Astrocyte of the spinal cord (primary cell): ENCODE measurements around the gene MYL6B.
"Not testable (repeated sequence)": the region's sequence is repeated elsewhere in the genome, so short reads cannot be mapped to it uniquely, and the experiment has no call there.

Experiments
- DNase-seq: peaks from one replicate; pipeline ENCODE4 v3.0.0; 2011; ENCODE audit warnings: low read depth, low spot score
- H3K4me3 ChIP-seq: 2 replicates; pipeline ENCODE4 v1.5.1; 2011; ENCODE audit warnings: low read depth, mild to moderate bottlenecking, low read length, moderate library complexity
- in situ Hi-C: cut with HindIII; loops from 2 replicates; pipeline ENCODE4 v1.10.0; 2017; ENCODE audit warnings: low sequenced_read_pairs
- TF ChIP-seq, protein P1 (sequence below): IDR thresholded peaks from 2 replicates; pipeline ENCODE4 v1.5.1; 2012; ENCODE audit warnings: low read depth, mild to moderate bottlenecking, low read length, inconsistent platforms

Gene MYL6B

DNA sequence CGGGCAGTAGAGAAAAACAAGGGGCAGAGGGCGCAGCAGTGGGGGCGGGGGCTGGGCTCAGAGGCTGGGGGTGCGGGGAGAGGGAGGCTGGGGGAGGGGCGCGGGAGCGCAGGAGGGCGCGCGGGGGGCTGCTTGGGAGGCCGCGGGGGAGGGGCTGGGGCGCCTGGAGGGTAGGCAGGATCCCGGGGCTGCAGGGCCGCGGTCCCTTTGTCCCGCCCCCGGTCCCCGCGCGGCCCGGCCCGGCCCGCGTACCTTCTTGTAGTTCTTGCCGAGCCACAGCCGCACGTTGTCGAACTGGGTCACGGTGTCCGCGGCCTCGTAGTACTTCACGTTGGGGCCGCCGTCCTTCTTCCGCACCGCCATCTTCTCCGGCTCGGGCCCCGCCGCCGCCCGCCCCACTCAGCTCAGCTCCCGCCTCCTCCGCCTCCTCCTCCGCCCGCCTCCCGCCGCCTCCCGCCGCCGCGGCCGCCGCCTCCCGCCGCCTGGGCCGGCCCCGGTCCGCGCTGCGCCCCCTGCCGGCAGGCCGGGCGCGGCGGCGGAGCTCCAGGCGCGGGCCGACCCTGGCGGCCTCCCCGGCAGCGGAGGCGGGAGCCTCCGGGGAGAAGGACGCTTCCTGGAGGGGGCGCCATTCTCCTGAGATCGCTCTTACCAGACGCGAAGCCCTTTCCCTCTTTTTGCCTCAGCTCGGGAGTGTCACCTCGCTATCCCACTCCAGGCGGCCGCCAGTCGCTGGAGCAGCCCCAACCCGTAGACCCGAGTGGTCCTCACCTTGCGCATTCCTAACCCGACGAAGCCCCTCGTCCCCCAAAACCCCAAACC, 36.9 kb downstream of the MYL6B start, which contains the start of gene SMARCC2:
Gene SMARCC2 (minus strand): TSS at position 385 of the 819 bp plus-strand sequence. CDS start 22 bp downstream, at position 363.
- H3K4me3 ChIP-seq, result peak within 1 kb of the TSS; percentile 77
- TF ChIP-seq, protein P1, sequence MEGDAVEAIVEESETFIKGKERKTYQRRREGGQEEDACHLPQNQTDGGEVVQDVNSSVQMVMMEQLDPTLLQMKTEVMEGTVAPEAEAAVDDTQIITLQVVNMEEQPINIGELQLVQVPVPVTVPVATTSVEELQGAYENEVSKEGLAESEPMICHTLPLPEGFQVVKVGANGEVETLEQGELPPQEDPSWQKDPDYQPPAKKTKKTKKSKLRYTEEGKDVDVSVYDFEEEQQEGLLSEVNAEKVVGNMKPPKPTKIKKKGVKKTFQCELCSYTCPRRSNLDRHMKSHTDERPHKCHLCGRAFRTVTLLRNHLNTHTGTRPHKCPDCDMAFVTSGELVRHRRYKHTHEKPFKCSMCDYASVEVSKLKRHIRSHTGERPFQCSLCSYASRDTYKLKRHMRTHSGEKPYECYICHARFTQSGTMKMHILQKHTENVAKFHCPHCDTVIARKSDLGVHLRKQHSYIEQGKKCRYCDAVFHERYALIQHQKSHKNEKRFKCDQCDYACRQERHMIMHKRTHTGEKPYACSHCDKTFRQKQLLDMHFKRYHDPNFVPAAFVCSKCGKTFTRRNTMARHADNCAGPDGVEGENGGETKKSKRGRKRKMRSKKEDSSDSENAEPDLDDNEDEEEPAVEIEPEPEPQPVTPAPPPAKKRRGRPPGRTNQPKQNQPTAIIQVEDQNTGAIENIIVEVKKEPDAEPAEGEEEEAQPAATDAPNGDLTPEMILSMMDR, result peak; percentile 69
- peak; percentile 88 for DNase-seq
- in situ Hi-C loops, result no loop called here

DNA sequence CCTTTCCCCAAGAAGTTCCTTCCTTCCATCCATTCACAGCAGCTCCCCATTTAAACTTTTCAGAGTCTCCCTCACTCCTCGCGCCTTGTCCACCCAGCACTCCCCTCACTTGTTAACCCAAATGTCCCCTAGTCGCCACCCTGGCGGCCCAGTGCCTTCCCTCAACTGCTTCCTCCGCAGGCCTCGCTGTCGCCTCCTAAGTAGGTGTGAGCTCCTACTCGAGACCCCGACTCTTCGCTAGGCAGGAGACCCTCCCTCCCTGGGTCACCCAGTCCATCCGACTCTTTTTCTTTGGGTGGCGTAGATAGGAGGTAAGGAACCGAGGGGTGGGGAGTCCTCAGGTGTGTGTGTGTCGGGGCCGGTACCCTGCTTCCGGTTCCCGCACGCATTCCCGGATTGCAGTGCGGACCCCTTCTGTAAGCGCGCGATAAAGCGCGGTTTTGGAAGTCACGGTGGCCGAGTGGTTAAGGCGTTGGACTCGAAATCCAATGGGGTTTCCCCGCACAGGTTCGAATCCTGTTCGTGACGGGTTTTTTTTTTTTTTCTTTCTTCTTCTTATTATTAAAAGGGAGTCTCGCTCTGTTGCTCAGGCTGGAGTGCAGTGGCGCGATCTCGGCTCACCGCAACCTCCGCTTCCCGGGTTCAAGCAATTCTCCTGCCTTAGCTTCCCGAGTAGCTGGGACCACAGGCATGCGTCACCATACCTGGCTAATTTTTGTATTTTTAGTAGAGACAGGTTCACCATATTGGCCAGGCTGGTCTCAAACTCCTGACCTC, 37.7 kb downstream of the MYL6B start:
- in situ Hi-C loops, result no loop called here
- TF ChIP-seq, protein P1, result no peak
- peak overlapping the region; percentile 77 for H3K4me3 ChIP-seq
- DNase-seq, result peak; percentile 88

DNA sequence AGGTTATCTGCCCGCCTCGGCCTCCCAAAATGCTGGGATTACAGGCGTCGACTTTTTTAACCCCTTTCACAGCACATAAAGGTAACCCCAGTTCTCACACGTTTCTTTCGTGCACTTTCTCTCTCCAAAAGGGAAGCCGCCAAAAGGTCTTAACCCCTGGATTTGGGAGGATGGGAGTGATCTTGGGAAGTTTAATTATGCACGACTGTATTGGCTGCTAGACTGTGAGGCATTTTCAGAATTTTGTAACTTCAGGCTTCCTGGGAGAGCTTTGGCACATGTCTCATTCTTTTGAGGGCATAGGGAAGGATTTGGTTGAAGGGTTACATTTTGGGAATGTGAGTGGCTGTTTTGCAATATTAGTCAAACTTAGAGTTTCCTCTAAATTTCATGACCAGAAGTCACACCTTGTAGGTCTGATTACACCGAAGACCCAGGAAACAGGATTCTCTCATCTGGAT, 38.3 kb downstream of the MYL6B start:
- in situ Hi-C loops, result no loop called here
- peak overlapping the region; percentile 77 for H3K4me3 ChIP-seq
- TF ChIP-seq, protein P1, result no peak
- DNase-seq, result no peak

DNA sequence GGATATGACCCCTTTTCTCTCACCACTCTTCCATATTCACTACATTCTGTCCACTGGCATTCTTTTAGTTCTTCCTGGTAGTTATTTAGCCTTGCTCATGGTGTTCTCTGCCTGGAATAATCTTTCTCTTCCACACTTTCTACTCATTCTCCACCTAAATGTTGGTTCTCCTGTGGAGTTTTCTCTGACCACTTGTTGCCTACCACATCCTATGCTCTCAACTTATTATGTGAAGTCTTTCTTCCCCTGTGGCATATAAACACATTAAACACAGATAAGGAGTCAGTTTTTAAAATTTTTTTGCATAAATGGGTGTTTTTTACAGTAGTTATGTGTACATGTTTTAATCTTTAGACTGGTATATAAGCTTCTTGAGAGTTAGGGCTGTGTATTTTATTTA, 40.2 kb downstream of the MYL6B start:
- TF ChIP-seq, protein P1, result no peak
- no peak for DNase-seq
- H3K4me3 ChIP-seq, result no peak overlapping the region
- in situ Hi-C loops, result no loop called here

DNA sequence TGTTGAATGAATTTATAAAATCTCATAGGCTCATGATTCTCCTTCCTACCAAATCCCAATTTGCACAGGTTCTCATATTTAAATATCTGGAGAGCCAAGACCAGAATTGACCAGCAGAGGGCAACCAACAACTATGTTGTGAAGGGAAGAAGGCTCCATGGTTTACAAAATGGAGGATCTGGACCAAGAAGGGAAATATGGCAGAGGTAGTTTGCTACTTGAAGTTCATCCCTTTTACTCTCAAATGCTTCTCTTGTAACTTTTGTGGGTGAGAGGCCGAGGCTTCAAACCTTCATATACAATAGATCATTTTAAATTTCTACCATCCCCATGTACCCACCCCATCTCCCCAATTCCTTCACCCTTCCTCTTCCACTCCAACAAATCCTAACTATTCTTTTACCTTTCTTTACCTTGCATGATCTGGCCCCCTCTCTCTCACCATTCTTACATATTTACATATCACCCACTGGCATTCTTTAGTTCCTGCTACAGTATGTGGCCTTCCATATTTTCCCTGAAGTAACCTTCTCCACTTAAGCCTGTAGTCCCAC, 40.7 kb downstream of the MYL6B start:
- in situ Hi-C loops, result no loop called here
- peak; percentile 89 for DNase-seq
- TF ChIP-seq, protein P1, result peak; percentile 74
- no peak overlapping the region for H3K4me3 ChIP-seq

DNA sequence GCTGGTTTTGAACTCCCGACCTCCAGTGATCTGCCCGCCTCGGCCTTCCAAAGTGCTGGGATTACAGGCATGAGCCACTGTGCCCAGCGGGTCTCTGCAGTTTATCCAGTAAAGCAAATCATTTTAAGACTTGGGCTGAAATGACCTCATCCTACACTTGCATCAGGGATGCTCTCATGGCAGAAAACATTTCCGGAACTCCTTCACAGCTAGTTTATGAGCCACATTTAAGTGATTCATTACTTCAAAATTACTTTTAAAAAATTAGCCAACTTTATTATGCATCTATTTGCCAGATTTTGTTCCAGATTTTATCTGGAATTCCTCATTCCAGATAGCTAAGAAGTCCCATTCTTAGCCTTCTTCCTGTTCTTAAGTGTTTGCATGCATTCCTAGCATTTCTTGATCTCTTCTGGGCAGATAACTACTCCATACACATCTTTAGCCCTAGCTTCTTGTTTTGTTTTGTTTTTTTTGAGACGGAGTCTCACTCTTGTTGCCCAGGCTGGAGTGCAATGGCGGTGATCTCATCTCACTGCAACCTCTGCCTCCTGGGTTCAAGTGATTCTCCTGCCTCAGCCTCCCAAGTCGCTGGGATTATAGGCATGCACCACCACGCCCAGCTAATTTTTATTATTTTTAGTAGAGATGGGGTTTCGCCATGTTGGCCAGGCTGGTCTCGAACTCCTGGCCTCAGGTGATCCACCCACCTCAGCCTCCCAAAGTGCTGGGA, 44.6 kb downstream of the MYL6B start:
- H3K4me3 ChIP-seq, in situ Hi-C loops: not testable (repeated sequence)
- peak; percentile 77 for DNase-seq
